D721Med (cell line): ENCODE measurements around the gene RAB40C.

Experiments
- DNase-seq: peaks from one replicate; pipeline ENCODE4 v3.0.0; 2011; ENCODE audit warnings: low spot score; ENCODE audit not compliant: insufficient read length
- FAIRE-seq: peaks from 2 replicates; lab custom pipeline; 2011; peaks lifted over from hg19 to GRCh38; lab: Jason Lieb, UNC
- CTCF ChIP-seq: IDR thresholded peaks from 2 replicates; pipeline ENCODE4 v1.5.1; 2012; ENCODE audit warnings: mild to moderate bottlenecking, control low read depth; ENCODE audit not compliant: insufficient read depth; ENCODE audit errors: missing control alignments

Gene RAB40C

GRCh38 chr16:642189-643049 is 52.6 kb downstream of the RAB40C start:
- TF ChIP-seq CTCF: no peak
- FAIRE-seq (no peak), DNase-seq (no peak)

- FAIRE-seq: no peak
- TF ChIP-seq CTCF: no peak
- DNase-seq: no peak
These were observed 53.1 kb downstream of the RAB40C start for GRCh38 chr16:643050-643368.

GRCh38 chr16:644556-644955 is 54.7 kb downstream of the RAB40C start:
- DNase-seq (no peak), FAIRE-seq (no peak)
- no peak for TF ChIP-seq CTCF

- no peak for FAIRE-seq
- no peak for DNase-seq
- no peak for TF ChIP-seq CTCF
These were observed 56.2 kb downstream of the RAB40C start for GRCh38 chr16:645852-646678.

- no peak for DNase-seq
- FAIRE-seq: no peak
These were observed 56.9 kb downstream of the RAB40C start for GRCh38 chr16:646679-647172.

GRCh38 chr16:647173-647902 is 57.5 kb downstream of the RAB40C start:
- DNase-seq: no peak
- no peak for TF ChIP-seq CTCF
- FAIRE-seq: no peak

More at GRCh38 chr16:646679-647172, 56.9 kb downstream of the RAB40C start:
- TF ChIP-seq CTCF: no peak
